MM.1S (cell line): ENCODE data around the gene USP10.
A peak's percentile ranks its signal among the peaks of the same experiment; 100 is the strongest.

Experiments used
- DNase-seq: peaks from one replicate; pipeline ENCODE4 v3.0.0-alpha.2; 2015
- H2AFZ ChIP-seq: fragments of 300-600 bp; sonication (generic); 2 replicates; pipeline ENCODE4 v1.6.0; 2016; ENCODE audit warnings: antibody characterized with exemption, low read length
- H3F3A ChIP-seq: fragments of 300-600 bp; sonication (generic); 2 replicates; pipeline ENCODE4 v1.6.1; 2016; ENCODE audit warnings: mild to moderate bottlenecking, antibody characterized with exemption, low read length, moderate library complexity, mixed read lengths; ENCODE audit not compliant: insufficient read depth
- H3K27ac ChIP-seq: fragments of 300-600 bp; sonication (generic); 2 replicates; pipeline ENCODE4 v1.5.1; 2016; ENCODE audit warnings: mild to moderate bottlenecking, low read length
- H3K27me3 ChIP-seq: fragments of 300-600 bp; sonication (generic); replicated peaks from 2 replicates; pipeline ENCODE4 v1.6.0; 2016; ENCODE audit warnings: low read length; ENCODE audit not compliant: insufficient read depth
- H3K36me3 ChIP-seq: fragments of 300-600 bp; sonication (generic); replicated peaks from 2 replicates; pipeline ENCODE4 v1.6.1; 2016; ENCODE audit warnings: mild to moderate bottlenecking, low read length, mixed read lengths; ENCODE audit not compliant: insufficient read depth
- H3K4me1 ChIP-seq: fragments of 300-600 bp; sonication (generic); 2 replicates; pipeline ENCODE4 v1.6.1; 2016; ENCODE audit warnings: low read length, mixed read lengths
- H3K4me2 ChIP-seq: fragments of 300-600 bp; sonication (generic); 2 replicates; pipeline ENCODE4 v1.6.0; 2016; ENCODE audit warnings: low read depth, low read length
- H3K4me3 ChIP-seq: fragments of 300-600 bp; sonication (generic); 2 replicates; pipeline ENCODE4 v1.5.1; 2016; ENCODE audit warnings: low read length, mixed read lengths
- H3K79me2 ChIP-seq: fragments of 300-600 bp; sonication (generic); 2 replicates; pipeline ENCODE4 v1.6.1; 2016; ENCODE audit warnings: mixed run types, low read length, mixed read lengths
- H3K9ac ChIP-seq: fragments of 300-600 bp; sonication (generic); 2 replicates; pipeline ENCODE4 v1.6.1; 2016; ENCODE audit warnings: low read length, mixed read lengths
- H3K9me2 ChIP-seq: fragments of 300-600 bp; sonication (generic); replicated peaks from 2 replicates; pipeline ENCODE4 v1.6.1; 2016; ENCODE audit warnings: mild to moderate bottlenecking, low read length, mixed read lengths; ENCODE audit not compliant: insufficient read depth
- H3K9me3 ChIP-seq: fragments of 300-600 bp; sonication (generic); replicated peaks from 2 replicates; pipeline ENCODE4 v1.6.1; 2016; ENCODE audit warnings: mild to moderate bottlenecking, low read length, mixed read lengths; ENCODE audit not compliant: insufficient read depth
- H4K20me1 ChIP-seq: fragments of 300-600 bp; sonication (generic); 2 replicates; pipeline ENCODE4 v1.6.1; 2016; ENCODE audit warnings: mild to moderate bottlenecking, low read length, moderate library complexity, mixed read lengths; ENCODE audit not compliant: insufficient read depth
- CTCF ChIP-seq: fragments of 300-600 bp; sonication (generic); IDR thresholded peaks from 2 replicates; pipeline ENCODE4 v1.5.1; 2016; ENCODE audit warnings: antibody characterized with exemption, low read length, mixed read lengths
- EZH2 ChIP-seq: fragments of 300-600 bp; sonication (generic); optimal IDR thresholded peaks from 2 replicates; pipeline ENCODE3; 2017; ENCODE audit warnings: low read depth, mild to moderate bottlenecking, antibody characterized with exemption, low read length, mixed read lengths
- EZH2phosphoT487 ChIP-seq: fragments of 300-600 bp; sonication (generic); IDR thresholded peaks from 2 replicates; pipeline ENCODE4 v1.6.1; 2018; ENCODE audit warnings: antibody characterized with exemption, low read length

USP10 gene

GRCh38 chr16:84818133-84818532 is 118.3 kb downstream of the USP10 start:
- Histone ChIP-seq H2AFZ (no peak overlapping the region), H3K27ac (no peak overlapping the region)

GRCh38 chr16:84818989-84819643 is 119.3 kb downstream of the USP10 start:
- H3K9me2 ChIP-seq, result no peaks in the 10 kb centered on the region
- H3K4me3 ChIP-seq, result no peak overlapping the region
- no peak overlapping the region for H2AFZ ChIP-seq
- H3K9me3 ChIP-seq, result no peaks in the 10 kb centered on the region
- H3F3A ChIP-seq, result no peaks in the 10 kb centered on the region
- peaks cover 54% of the 10 kb centered on the region for H3K27me3 ChIP-seq
- no peaks in the 10 kb centered on the region for H3K4me1 ChIP-seq
- no peaks in the 10 kb centered on the region for H3K79me2 ChIP-seq
- H3K9ac ChIP-seq, result no peak overlapping the region
- peak overlapping the region; percentile 43; the same call in 1 of the 2 replicates for H3K4me2 ChIP-seq
- no peak for DNase-seq
- TF ChIP-seq CTCF (no peak), EZH2phosphoT487 (no peak), EZH2 (no peak)
- no peaks in the 10 kb centered on the region for H3K36me3 ChIP-seq
- H4K20me1 ChIP-seq, result no peaks in the 10 kb centered on the region
- H3K27ac ChIP-seq, result no peak overlapping the region

More at GRCh38 chr16:84818133-84818532, 118.3 kb downstream of the USP10 start:
- DNase-seq, result no peak
- Histone ChIP-seq H3K9me2 (no peaks in the 10 kb centered on the region), H3K79me2 (no peaks in the 10 kb centered on the region), H3K4me1 (no peaks in the 10 kb centered on the region), H3K36me3 (no peaks in the 10 kb centered on the region), H3F3A (no peaks in the 10 kb centered on the region), H3K4me2 (no peak overlapping the region), H3K4me3 (no peak overlapping the region), H4K20me1 (no peaks in the 10 kb centered on the region), H3K9ac (no peak overlapping the region), H3K9me3 (no peaks in the 10 kb centered on the region), H3K27me3 (peaks cover 54% of the 10 kb centered on the region)
- TF ChIP-seq EZH2phosphoT487 (no peak), EZH2 (no peak), CTCF (no peak)

DNA sequence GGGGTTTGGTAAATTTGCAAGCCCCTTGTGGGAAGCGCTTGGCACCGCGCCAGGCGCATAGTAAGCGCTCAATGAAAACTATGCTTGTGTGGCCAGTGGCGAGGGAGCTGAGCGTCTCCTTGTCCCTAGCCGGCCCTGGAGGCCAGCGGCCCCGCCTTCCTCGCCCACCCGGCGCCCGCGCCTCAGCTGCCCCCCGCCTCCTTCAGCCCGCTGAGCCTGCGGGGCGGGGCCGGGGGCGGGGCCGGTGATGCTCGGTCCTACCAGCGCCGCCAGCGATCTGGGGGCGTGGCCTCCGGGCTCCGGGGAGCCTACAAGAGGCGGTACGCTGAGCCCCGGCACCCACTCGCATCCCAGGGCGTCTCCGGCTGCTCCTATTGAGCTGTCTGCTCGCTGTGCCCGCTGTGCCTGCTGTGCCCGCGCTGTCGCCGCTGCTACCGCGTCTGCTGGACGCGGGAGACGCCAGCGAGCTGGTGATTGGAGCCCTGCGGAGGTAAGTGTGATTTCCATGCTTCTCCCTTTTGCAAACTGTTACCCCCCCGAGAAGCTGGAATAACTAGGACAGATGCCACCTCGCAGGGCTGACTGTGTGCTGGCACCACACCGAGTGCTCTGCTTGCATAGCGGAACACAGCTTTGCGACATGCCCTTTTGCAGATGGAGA is 120.0 kb downstream of the USP10 start, which contains the start of gene CRISPLD2:
Gene CRISPLD2, plus strand, starts transcription at position 342 of the 661 bp plus-strand sequence. CDS start 18,511 bp downstream, outside the sequence.
- Histone ChIP-seq H3K79me2 (no peaks in the 10 kb centered on the region), H3K36me3 (no peaks in the 10 kb centered on the region), H3K27me3 (peaks cover 52% of the 10 kb centered on the region), H3K4me3 (no peak within 1 kb of the TSS), H2AFZ (no peak within 1 kb of the TSS), H3K4me1 (no peaks in the 10 kb centered on the region), H3K27ac (no peak within 1 kb of the TSS), H3K4me2 (peak within 1 kb of the TSS; percentile 43; the same call in 1 of the 2 replicates), H3K9me2 (no peaks in the 10 kb centered on the region), H3K9me3 (no peaks in the 10 kb centered on the region), H3K9ac (no peak within 1 kb of the TSS), H4K20me1 (no peaks in the 10 kb centered on the region), H3F3A (no peaks in the 10 kb centered on the region)
- TF ChIP-seq CTCF (no peak), EZH2phosphoT487 (no peak), EZH2 (no peak)
- DNase-seq, result peak; percentile 62
